ENCODE results near the gene SCRT2.

SCRT2 gene

GRCh38 chr20:623021-623420 is 52.6 kb downstream of the SCRT2 start:
- DNase-seq = no peak

GRCh38 chr20:622161-622560 is 53.4 kb downstream of the SCRT2 start:
- DNase-seq = no peak

GRCh38 chr20:621125-621756 is 54.4 kb downstream of the SCRT2 start:
- DNase-seq = no peak

- no peak for DNase-seq
Observed at GRCh38 chr20:620246-620645, 55.4 kb downstream of the SCRT2 start.

- DNase-seq = no peak
Observed at GRCh38 chr20:618980-619379, 56.6 kb downstream of the SCRT2 start.

GRCh38 chr20:617934-618690 is 57.5 kb downstream of the SCRT2 start:
- no peak for DNase-seq

GRCh38 chr20:615514-615913 is 60.1 kb downstream of the SCRT2 start:
- DNase-seq = no peak

- DNase-seq = no peak
Observed at GRCh38 chr20:611843-612185, 63.8 kb downstream of the SCRT2 start.
